GM23248 (cell line): ENCODE results near the gene ZFAND4.

Experiments used
- EZH2 ChIP-seq: fragments of 200-600 bp; sonication (generic); IDR thresholded peaks from 2 replicates; pipeline ENCODE4 v1.6.1; 2018; ENCODE audit warnings: antibody characterized with exemption, mild to moderate bottlenecking; ENCODE audit not compliant: insufficient read depth, poor library complexity, severe bottlenecking
- EZH2phosphoT487 ChIP-seq: fragments of 200-600 bp; sonication (generic); IDR thresholded peaks from 2 replicates; pipeline ENCODE4 v1.6.1; 2018; ENCODE audit warnings: antibody characterized with exemption, moderate library complexity, mild to moderate bottlenecking, low read depth; ENCODE audit not compliant: insufficient read depth

GRCh38 chr10:45593938-45594275 is 78.7 kb downstream of the ZFAND4 start:
- TF ChIP-seq EZH2 = no peak
- TF ChIP-seq EZH2phosphoT487 = no peak
